Right ventricle myocardium inferior (tissue), 1 donor: Measurements from ENCODE around the gene VCAM1. TPM values are rescaled to one million over a fixed set of nuclear protein-coding genes. Genes with fewer than 3 reads are reported as not detected.
"Not testable (repeated sequence)": the region's sequence is repeated elsewhere in the genome, so short reads cannot be mapped to it uniquely, and the experiment has no call there.

ENCODE experiments used
- ATAC-seq: fragments of 200-7000 bp; cut with Tn5 transposase; one replicate; pipeline ENCODE4 v1.9.1; 2020; ENCODE audit warnings: mild to moderate bottlenecking, moderate library complexity
- DNase-seq: peaks from one replicate; pipeline ENCODE4 v3.0.0; 2021; ENCODE audit errors: missing footprints
- intact Hi-C: fragments of 100-400 bp; cut with DNase I; formaldehyde crosslinking; loops from one replicate; pipeline ENCODE4 v1.11.0; 2022
- total RNA-seq: library from RNA; stranded (reverse); fragmentation: NEBNext Ultra II Directional; extraction: Animal tissue kit (Norgen Biotek cat#: 25700); gene quantifications from one replicate; pipeline ENCODE4 v1.2.1, GENCODE V29; 2021
- donor health status: DM: no; HTN: yes; CAD: no; lungs with severe emphysema.

The VCAM1 gene
- total RNA-seq, 1 donor from 2014 or later = 3.5 TPM

- ATAC-seq (no peak), DNase-seq (no peak)
- intact Hi-C loops = no loop called here
Measured at GRCh38 chr1:100762461-100762860, 42.9 kb downstream of the VCAM1 start.

DNA sequence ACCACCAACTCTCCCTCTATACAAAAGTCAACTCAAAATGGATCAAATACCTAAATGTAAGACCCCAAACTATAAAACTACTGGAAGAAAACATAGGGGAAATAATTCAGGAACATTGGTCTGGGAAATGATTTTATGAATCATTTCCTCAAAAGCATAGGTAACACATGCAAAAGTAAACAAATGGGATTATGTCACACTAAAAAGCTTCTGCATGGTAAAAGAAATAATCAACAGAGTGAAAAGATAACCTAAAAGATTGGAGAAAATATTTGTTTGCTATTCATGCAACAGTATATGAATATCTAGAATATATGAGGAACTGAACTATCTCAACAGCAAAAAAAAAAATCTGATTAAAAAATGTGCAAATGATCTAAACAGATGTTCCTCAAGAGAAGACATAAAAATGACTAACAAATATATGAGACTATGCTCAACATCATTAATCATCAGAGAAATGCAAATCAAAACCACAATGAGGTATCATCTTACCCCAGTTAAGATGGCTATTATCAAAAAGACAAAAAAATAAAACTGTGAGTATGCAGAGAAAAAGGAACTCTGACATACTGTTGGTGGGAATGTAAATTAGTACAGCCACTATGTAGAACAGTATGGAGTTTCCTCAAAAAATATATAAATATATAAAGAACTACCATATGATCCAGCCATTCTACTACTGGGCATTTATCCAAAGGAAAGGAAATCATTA, 47.8 kb downstream of the VCAM1 start:
- DNase-seq (no peak), ATAC-seq (no peak)
- intact Hi-C loops = no loop called here

- intact Hi-C loops = no loop called here
- no peak for DNase-seq
- no peak for ATAC-seq
Measured at GRCh38 chr1:100769323-100769722, 49.8 kb downstream of the VCAM1 start.

DNA sequence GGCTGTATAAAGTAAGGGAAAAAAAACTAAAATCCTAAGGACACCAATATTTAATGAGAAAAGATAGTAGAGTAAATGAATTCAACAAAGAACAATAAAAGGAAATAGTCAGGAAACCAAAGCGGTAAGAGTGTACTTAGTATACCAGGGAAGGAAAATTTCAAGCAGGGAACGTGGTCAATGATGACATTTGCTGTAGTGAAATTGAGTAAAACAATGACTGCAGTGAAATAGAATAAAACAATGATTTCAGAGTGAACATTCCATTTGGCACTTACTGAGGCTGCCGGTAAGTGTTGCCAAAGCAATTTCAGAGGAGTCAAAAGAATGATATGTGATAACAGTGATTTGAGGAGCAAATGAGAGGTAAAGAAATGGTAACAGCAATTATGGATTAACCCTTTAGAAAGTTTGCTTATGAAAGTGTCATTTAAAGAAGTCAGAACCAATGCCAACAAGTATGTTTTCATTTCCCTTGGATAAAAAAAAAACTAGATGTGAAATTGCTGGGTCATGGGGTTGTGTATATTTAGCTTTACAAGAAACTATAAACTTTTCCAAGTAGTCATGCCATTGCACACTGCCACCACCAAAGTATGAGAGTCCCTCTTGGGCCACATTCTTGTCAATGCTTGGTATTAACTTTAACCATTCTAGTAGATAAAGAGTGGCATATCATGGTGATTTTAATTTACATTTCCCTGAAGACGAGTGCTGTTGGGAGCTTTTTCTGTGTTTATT, 50.5 kb downstream of the VCAM1 start:
- no peak for ATAC-seq
- intact Hi-C loops = no loop called here
- no peak for DNase-seq

GRCh38 chr1:100773444-100773843, 53.9 kb downstream of the VCAM1 start:
- no peak for DNase-seq
- ATAC-seq = no peak
- intact Hi-C loops = no loop called here

DNA sequence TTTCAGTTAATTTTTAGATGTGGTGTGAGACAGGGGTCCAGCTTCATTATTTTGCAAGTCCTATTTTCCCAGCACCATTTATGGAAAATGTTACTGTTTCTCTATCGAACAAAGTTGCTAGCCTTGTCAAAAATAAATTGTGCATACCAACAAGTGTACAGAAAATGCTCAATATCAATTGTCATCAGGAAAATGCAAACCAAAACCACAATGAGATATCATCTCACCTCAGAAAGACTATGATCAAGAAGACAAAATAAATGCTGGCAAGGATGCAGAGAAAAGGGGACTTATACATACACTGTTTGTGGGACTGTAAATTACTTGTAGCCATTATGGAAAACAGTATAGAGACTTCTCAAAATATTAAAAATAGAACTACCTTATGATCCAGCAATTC, 54.8 kb downstream of the VCAM1 start:
- ATAC-seq = no peak
- intact Hi-C loops = no loop called here
- DNase-seq = no peak

DNA sequence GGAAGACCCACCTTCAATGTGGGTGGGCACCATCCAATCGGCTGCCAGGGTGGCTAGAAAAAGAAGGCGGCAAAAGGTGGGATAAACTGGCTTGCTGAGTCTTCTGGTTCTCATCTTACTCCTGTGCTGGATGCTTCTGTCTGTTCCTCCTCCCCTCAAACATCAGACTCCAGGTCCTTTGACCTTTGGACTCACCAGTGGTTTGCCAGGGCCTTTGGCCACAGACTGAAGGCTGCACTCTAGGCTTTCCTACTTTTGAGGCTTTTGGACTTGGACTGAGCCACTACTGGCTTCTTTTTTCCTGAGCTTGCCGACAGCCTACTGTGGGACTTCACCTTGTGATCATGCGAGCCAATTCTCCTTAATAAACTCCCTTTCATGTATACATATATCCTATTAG, 55.9 kb downstream of the VCAM1 start:
- ATAC-seq (no peak), DNase-seq (no peak)
- intact Hi-C loops = no loop called here

DNA sequence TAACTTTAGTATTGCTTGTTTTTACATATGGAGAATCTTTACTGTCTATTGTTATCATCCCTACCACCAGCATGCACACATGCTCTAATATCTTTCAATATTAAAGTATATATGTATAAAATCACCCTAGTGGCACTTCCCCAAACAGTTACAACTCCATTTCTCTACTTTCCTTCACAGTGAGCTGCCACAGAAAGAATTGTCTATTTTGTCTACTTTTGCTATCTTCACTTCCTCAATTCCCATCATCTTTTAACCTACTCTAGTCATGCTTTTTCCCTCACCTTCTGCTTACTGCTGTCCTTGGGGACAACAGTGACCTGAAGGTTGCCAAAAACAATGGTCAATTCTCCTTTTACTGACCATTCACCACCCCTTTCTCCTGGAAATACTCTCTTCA, 59.2 kb downstream of the VCAM1 start:
- ATAC-seq (no peak), DNase-seq (no peak)
- intact Hi-C loops = no loop called here

DNA sequence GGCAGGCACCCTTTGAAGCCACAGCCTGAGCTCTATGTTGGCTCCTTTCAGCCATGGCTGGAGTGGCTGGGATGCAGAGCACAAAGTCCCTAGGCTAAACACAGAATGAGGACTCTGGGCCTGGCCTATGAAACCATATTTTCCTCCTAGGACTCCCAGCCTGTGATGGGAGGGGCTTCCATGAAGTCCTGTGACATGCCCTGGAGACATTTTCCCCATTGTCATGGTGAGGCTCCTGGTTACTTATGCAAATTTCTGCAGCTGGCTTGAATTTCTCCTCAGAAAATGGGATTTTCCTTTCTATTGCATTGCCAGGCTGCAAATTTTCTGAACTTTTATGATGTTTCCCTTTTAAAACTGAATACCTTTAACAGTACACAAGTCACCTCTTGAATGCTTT, 61.3 kb downstream of the VCAM1 start:
- intact Hi-C loops = no loop called here
- DNase-seq (no peak), ATAC-seq (no peak)

DNA sequence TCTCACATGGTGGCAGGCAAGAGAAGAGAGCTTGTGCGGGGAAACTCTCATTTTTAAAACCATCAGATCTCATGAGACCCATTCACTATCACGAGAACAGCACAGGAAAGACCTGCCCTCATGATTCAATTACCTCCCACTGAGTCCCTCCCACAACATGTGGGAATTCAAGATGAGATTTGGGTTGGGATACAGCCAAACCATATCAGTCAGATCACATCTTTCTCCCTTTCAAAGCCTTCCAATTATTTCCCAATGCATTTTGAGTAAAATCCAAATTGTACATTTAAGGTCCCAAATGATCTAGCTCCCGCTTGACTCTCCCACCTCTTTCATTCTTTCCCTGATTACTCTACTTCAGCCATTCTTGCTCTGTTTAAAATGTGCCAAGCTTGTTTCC, 62.2 kb downstream of the VCAM1 start:
- intact Hi-C loops, DNase-seq, ATAC-seq: not testable (repeated sequence)

DNA sequence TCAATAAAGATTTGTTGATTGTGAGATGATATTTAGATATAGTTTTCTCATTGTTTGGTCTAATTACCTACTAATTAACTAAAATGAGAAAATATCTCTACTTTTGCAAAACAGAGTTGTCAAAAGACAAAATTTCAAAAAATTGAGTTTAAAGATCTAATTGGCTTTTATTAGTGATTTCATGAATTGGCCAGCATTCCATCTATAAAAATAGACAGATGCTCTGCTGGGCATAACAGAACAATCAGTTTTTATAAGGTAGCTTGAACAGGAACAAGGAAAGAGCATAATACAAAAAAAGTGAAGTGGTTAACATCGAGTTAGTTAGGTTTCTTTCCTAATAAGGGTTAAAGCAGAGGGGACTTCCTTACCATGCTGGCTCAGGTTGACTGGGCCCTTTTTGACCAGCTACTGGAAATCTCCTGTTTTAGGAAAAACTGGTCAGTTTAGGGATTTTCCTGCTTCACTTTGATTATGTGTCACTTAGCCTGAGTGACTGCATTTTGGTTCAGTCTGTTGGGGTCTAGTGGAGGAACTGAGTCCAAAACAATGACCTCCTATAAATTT, 63.0 kb downstream of the VCAM1 start:
- DNase-seq (no peak), ATAC-seq (no peak)
- intact Hi-C loops = no loop called here

- DNase-seq (no peak), ATAC-seq (peak; percentile 64)
- intact Hi-C loops = no loop called here
Measured at GRCh38 chr1:100785470-100786052, 66.0 kb downstream of the VCAM1 start.

DNA sequence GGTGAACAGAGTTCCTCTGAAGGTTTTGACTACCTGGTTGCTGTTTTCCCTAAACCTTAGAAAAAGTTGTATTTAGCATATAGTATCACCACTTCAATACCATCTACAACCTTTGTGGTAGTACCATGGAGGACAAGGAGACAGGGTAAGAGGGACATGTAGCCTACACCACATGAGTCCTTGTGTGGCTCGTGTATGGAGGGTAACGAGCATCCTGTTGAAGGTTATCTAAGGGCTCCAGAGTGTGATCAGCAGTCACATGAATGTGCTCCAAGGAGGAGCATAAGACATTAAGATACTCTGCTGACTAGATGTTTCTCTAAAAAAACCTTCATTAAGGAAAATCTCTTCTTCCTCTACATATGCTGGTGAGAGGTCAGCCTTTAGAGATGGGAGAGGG, 67.3 kb downstream of the VCAM1 start:
- DNase-seq (no peak), ATAC-seq (no peak)
- intact Hi-C loops = no loop called here

Other genes starting within 250 kb of the VCAM1 start
- gene GPR88, start 181.6 kb upstream of the VCAM1 start, total RNA-seq = not detected
- gene EXTL2, start 175.1 kb downstream of the VCAM1 start, total RNA-seq = 9.5 TPM
- 5.5 TPM for gene SLC30A7, start 176.3 kb downstream of the VCAM1 start, total RNA-seq